NCI-H187 (cell line): ENCODE measurements around the gene PSEN2.
"Not testable (repeated sequence)": the region's sequence is repeated elsewhere in the genome, so short reads cannot be mapped to it uniquely, and the experiment has no call there.

ENCODE experiments used
- DNase-seq, 2 experiments: peaks; one replicate each; lab custom pipeline; 2025; lab: John Stamatoyannopoulos, UW

Gene PSEN2

GRCh38 chr1:226870401-226871279, at the start of gene PSEN2:
TSS of gene PSEN2 (plus strand) at chr1:226870616. CDS start at chr1:226881908, 11,292 bp downstream.
- peak in 1 of 2 experiments; percentile 10 for DNase-seq

- no peak for DNase-seq
Measured at GRCh38 chr1:226820941-226821718, 49.3 kb upstream of the PSEN2 start.

GRCh38 chr1:226821719-226822085, 48.7 kb upstream of the PSEN2 start:
- no peak for DNase-seq

GRCh38 chr1:226823643-226824042, 46.8 kb upstream of the PSEN2 start:
- no peak for DNase-seq

- DNase-seq = no peak
Measured at GRCh38 chr1:226825037-226825745, 45.2 kb upstream of the PSEN2 start.

- DNase-seq = no peak
Measured at GRCh38 chr1:226825746-226826100, 44.7 kb upstream of the PSEN2 start.

GRCh38 chr1:226826479-226827261, 43.7 kb upstream of the PSEN2 start:
- DNase-seq = no peak

- peak in 1 of 2 experiments; percentile 0 for DNase-seq
Measured at GRCh38 chr1:226827458-226827857, 43.0 kb upstream of the PSEN2 start.

- peak; percentile 17 to 82 for DNase-seq
Measured at GRCh38 chr1:226827968-226828513, 42.4 kb upstream of the PSEN2 start.

GRCh38 chr1:226829105-226829504, 41.3 kb upstream of the PSEN2 start:
- DNase-seq = no peak

- DNase-seq = no peak
Measured at GRCh38 chr1:226831953-226832352, 38.5 kb upstream of the PSEN2 start.

GRCh38 chr1:226832613-226833012, 37.8 kb upstream of the PSEN2 start:
- DNase-seq = no peak

GRCh38 chr1:226834179-226834578, 36.2 kb upstream of the PSEN2 start:
- DNase-seq = not testable (repeated sequence)

- not testable (repeated sequence) for DNase-seq
Measured at GRCh38 chr1:226835396-226835795, 35.0 kb upstream of the PSEN2 start.

- DNase-seq = not testable (repeated sequence)
Measured at GRCh38 chr1:226837966-226838365, 32.5 kb upstream of the PSEN2 start.

GRCh38 chr1:226838456-226838855, 32.0 kb upstream of the PSEN2 start:
- DNase-seq = no peak

- DNase-seq = no peak
Measured at GRCh38 chr1:226845624-226846023, 24.8 kb upstream of the PSEN2 start.

GRCh38 chr1:226846786-226847185, 23.6 kb upstream of the PSEN2 start:
- DNase-seq = no peak

- not testable (repeated sequence) for DNase-seq
Measured at GRCh38 chr1:226854548-226854947, 15.9 kb upstream of the PSEN2 start.

GRCh38 chr1:226862890-226863289, 7.5 kb upstream of the PSEN2 start:
- no peak for DNase-seq

- no peak for DNase-seq
Measured at GRCh38 chr1:226863446-226863845, 7.0 kb upstream of the PSEN2 start.
